Upper lobe of right lung (tissue), 1 donor: ENCODE data around the gene P2RX7. TPM values are rescaled to one million over a fixed set of nuclear protein-coding genes. Genes with fewer than 3 reads are reported as not detected.
A peak's percentile ranks its signal among the peaks of the same experiment; 100 is the strongest.

Experiments
- ATAC-seq: fragments of 200-7000 bp; cut with Tn5 transposase; one replicate; pipeline ENCODE4 v1.9.1; 2020; ENCODE audit warnings: mild to moderate bottlenecking, moderate library complexity
- DNase-seq: peaks from one replicate; pipeline ENCODE4 v3.0.0-alpha.2; 2020
- H3K27ac ChIP-seq: fragments of 200-600 bp; one replicate; pipeline ENCODE4 v1.8.0; 2022
- H3K27me3 ChIP-seq: fragments of 200-600 bp; one replicate; pipeline ENCODE4 v1.8.0; 2022; ENCODE audit warnings: mild to moderate bottlenecking
- H3K36me3 ChIP-seq: fragments of 200-600 bp; one replicate; pipeline ENCODE4 v1.8.0; 2022
- H3K4me1 ChIP-seq: fragments of 200-600 bp; one replicate; pipeline ENCODE4 v1.8.0; 2022
- H3K4me3 ChIP-seq: fragments of 200-600 bp; one replicate; pipeline ENCODE4 v1.8.0; 2022; ENCODE audit warnings: mild to moderate bottlenecking
- H3K9me3 ChIP-seq: fragments of 200-600 bp; one replicate; pipeline ENCODE4 v1.8.0; 2022
- intact Hi-C: fragments of 100-400 bp; cut with DNase I; formaldehyde crosslinking; loops from one replicate; pipeline ENCODE4 v1.11.0; 2022
- total RNA-seq: library from RNA; stranded (reverse); fragmentation: NEBNext Ultra II Directional; extraction: Animal tissue kit (Norgen Biotek cat#: 25700); gene quantifications from one replicate; pipeline ENCODE4 v1.2.1, GENCODE V29; 2021
- TF ChIP-seq, protein P1 (sequence below): fragments of 200-600 bp; IDR thresholded peaks from one replicate; pipeline ENCODE4 v1.8.0; 2022; ENCODE audit warnings: antibody characterized with exemption
- donor health status: DM: no; HTN: yes; CAD: no; lungs with severe emphysema.

The P2RX7 gene
- total RNA-seq, 1 donor from 2014 or later = 20.1 TPM

DNA sequence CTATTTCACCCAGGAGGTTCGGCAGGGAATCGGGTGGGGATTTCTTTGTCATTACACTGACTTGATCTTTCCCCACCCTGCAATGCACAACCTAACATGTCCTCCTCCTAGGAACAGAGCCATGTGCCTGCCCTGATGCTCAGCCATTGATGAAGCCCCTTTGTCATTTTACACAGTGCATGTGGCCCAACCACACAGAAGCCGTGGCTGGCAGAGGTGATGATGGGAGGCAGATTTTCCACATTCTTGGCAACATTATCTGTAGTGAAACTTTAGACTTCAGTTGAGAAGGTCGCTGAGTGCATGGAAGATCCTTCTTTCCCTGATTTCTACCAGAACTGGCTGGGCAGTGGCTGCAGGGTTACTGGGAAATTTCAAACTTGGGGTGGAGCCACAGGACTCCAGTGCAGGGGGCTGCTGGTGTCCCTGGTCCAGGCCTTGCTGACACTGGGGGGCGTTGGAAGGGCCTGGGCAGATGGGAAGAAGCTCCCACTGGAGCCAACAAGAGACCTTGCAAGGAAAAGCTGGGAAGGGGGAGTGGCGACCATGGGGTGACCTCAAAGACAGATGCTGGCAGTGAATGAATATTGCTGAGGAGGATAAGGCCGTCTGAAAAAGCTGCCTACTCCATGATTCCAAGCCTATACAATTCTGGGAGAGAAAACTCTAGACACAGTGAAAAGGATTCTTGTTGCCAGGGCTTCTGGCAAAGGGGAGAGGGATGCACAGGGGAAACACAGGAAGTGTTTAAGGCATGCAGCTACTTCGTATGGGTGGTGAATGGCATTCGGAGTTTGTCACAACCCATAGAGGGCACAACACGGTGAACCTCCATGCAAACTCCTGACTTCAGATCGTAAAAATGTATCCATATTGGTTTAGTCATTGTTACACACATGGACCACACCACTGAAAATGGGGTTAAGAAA, 41.8 kb upstream of the P2RX7 start:
- TF ChIP-seq, protein P1, sequence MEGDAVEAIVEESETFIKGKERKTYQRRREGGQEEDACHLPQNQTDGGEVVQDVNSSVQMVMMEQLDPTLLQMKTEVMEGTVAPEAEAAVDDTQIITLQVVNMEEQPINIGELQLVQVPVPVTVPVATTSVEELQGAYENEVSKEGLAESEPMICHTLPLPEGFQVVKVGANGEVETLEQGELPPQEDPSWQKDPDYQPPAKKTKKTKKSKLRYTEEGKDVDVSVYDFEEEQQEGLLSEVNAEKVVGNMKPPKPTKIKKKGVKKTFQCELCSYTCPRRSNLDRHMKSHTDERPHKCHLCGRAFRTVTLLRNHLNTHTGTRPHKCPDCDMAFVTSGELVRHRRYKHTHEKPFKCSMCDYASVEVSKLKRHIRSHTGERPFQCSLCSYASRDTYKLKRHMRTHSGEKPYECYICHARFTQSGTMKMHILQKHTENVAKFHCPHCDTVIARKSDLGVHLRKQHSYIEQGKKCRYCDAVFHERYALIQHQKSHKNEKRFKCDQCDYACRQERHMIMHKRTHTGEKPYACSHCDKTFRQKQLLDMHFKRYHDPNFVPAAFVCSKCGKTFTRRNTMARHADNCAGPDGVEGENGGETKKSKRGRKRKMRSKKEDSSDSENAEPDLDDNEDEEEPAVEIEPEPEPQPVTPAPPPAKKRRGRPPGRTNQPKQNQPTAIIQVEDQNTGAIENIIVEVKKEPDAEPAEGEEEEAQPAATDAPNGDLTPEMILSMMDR = no peak
- Histone ChIP-seq H3K27ac (no peak overlapping the region), H3K4me1 (peaks cover 6% of the 10 kb centered on the region), H3K27me3 (no peaks in the 10 kb centered on the region), H3K4me3 (no peak overlapping the region), H3K36me3 (no peaks in the 10 kb centered on the region), H3K9me3 (no peaks in the 10 kb centered on the region)
- intact Hi-C loops = no loop called here
- ATAC-seq (no peak), DNase-seq (no peak)

DNA sequence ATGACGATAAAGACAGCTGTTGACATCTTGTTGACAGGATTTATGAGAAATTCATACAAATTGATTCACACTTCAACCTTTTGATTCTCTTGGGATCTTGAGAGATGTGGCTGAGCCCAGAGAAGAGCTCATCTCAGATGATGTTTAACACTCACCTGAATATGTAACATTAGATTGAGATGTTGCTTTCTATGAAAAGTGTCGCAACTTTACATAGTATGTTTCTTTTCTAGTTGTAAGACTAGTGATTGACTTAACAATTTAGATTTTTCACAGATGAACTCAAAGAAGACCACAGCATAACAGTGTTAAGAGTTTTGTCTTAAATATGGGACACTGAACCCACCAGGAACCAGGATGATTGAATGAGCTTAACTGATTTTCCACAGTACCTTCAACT, 40.6 kb upstream of the P2RX7 start:
- H3K4me3 ChIP-seq = no peak overlapping the region
- H3K27ac ChIP-seq = no peak overlapping the region
- no peaks in the 10 kb centered on the region for H3K9me3 ChIP-seq
- DNase-seq (no peak), ATAC-seq (no peak)
- H3K27me3 ChIP-seq = no peaks in the 10 kb centered on the region
- no peaks in the 10 kb centered on the region for H3K36me3 ChIP-seq
- peaks cover 13% of the 10 kb centered on the region for H3K4me1 ChIP-seq
- intact Hi-C loops = no loop called here
- TF ChIP-seq, protein P1 = no peak

DNA sequence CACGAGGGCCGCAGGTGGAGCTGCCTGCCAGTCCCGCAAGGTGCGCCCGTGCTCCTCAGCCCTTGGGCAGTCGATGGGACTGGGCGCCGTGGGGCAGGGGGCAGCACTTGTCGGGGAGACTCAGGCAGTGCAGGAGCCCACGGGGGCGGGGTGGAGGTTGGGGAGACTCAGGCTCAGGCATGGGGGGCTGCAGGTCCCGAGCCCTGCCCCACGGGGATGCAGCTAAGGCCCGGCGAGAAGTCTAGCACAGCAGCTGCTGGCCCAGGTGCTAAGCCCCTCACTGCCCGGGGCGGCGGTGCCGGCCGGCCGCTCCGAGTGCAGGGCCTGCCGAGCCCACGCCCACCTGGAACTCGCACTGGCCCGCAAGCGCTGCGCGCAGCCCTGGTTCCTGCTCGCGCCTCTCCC, 39.2 kb upstream of the P2RX7 start:
- no peaks in the 10 kb centered on the region for H3K27me3 ChIP-seq
- intact Hi-C loops = no loop called here
- H3K4me1 ChIP-seq = peaks cover 13% of the 10 kb centered on the region
- no peak overlapping the region for H3K27ac ChIP-seq
- no peaks in the 10 kb centered on the region for H3K36me3 ChIP-seq
- H3K4me3 ChIP-seq = no peak overlapping the region
- ATAC-seq (no peak), DNase-seq (no peak)
- TF ChIP-seq, protein P1 = no peak
- no peaks in the 10 kb centered on the region for H3K9me3 ChIP-seq

DNA sequence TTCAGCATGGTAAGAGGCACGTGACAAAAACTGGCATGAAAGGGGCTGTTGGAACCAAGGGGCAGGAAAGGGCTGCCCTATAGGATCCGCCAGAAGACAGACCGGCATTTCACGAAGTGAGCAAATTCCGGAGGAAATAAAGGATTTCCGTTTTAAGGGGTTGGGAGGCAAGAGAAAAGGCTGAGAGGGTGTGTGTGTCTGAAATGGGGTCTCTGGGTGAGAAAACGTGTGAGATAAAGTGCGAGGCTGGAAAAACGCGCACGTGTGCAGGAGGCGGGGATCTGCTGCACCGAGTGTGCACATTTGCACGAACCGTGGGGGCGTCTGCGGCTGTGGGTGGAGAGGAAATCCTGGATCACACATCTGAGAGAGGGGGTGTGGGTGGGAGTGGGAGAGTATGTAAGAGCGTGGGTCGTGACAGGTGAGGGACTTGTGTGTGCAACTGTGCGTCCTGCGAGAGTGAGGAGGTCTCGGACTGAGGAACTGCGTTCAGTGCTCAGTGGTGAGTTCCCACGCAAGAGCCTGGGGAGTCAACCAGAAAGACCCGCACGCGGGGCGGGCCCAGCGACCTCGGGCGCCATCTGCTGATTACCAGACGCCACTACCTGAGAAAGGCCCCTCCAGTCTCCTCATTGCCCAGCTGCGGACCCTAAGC, 37.0 kb upstream of the P2RX7 start:
- DNase-seq = peak; percentile 87
- peak; percentile 98 for ATAC-seq
- H3K36me3 ChIP-seq = no peaks in the 10 kb centered on the region
- H3K27me3 ChIP-seq = no peaks in the 10 kb centered on the region
- H3K4me3 ChIP-seq = peak overlapping the region; percentile 39
- H3K4me1 ChIP-seq = peaks cover 13% of the 10 kb centered on the region
- TF ChIP-seq, protein P1 = peak; percentile 85
- intact Hi-C loops = no loop called here
- no peaks in the 10 kb centered on the region for H3K9me3 ChIP-seq
- H3K27ac ChIP-seq = no peak overlapping the region

GRCh38 chr12:121096199-121096798, 36.4 kb upstream of the P2RX7 start:
- intact Hi-C loops = no loop called here
- Histone ChIP-seq H3K27me3 (no peaks in the 10 kb centered on the region), H3K4me1 (peaks cover 13% of the 10 kb centered on the region), H3K9me3 (no peaks in the 10 kb centered on the region), H3K4me3 (peak overlapping the region; percentile 39), H3K36me3 (no peaks in the 10 kb centered on the region), H3K27ac (no peak overlapping the region)
- DNase-seq (no peak), ATAC-seq (no peak)
- TF ChIP-seq, protein P1 = no peak
